Measurements from ENCODE around the gene LPA.
A peak's percentile ranks its signal among the peaks of the same experiment; 100 is the strongest.
"Not testable (repeated sequence)": the region's sequence is repeated elsewhere in the genome, so short reads cannot be mapped to it uniquely, and the experiment has no call there.

Gene LPA

GRCh38 chr6:160573943-160574342, 90.1 kb downstream of the LPA start:
- no peak overlapping the region for H3K4me3 ChIP-seq (replicated peaks; ENCODE audit: low read depth, low read length)
- DNase-seq (ENCODE audit: extremely low read depth, low read depth): no peak
- TF ChIP-seq CTCF (IDR thresholded peaks at IDR 0.05; ENCODE audit: low read depth, low read length, missing control alignments): no peak

GRCh38 chr6:160571201-160571600, 92.9 kb downstream of the LPA start:
- H3K4me3 ChIP-seq (replicated peaks; ENCODE audit: low read depth, low read length); DNase-seq (ENCODE audit: extremely low read depth, low read depth): not testable (repeated sequence)

DNA sequence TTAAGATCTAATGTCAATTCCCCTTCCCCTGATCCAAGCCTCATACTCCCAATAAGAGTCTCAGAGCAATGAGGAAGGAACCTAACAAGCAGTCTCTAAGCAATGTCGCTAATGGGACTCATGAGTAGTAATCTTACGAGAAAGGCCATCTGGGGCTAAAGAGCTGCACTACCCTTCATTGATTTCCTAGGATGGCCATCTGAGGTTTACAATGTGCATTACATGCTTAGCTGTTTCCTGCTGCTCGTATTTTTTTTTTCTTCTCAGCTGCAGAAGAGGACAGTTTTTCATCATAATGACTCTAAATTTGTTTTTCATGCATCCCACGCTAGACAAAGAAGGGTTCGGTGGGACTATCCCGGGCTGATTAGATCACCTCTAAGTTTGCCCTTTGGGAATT, 119.3 kb downstream of the LPA start:
- no peak for TF ChIP-seq CTCF (IDR thresholded peaks at IDR 0.05; ENCODE audit: low read depth, low read length, missing control alignments)
- DNase-seq (ENCODE audit: extremely low read depth, low read depth): no peak
- no peak overlapping the region for H3K4me3 ChIP-seq (replicated peaks; ENCODE audit: low read depth, low read length)

GRCh38 chr6:160535270-160535669, 128.8 kb downstream of the LPA start:
- no peak for TF ChIP-seq CTCF (IDR thresholded peaks at IDR 0.05; ENCODE audit: low read depth, low read length, missing control alignments)
- DNase-seq (ENCODE audit: extremely low read depth, low read depth): no peak
- no peak overlapping the region for H3K4me3 ChIP-seq (replicated peaks; ENCODE audit: low read depth, low read length)

GRCh38 chr6:160534050-160534696, 129.9 kb downstream of the LPA start:
- H3K4me3 ChIP-seq (replicated peaks; ENCODE audit: low read depth, low read length): no peak overlapping the region
- no peak for DNase-seq (ENCODE audit: extremely low read depth, low read depth)
- TF ChIP-seq CTCF (IDR thresholded peaks at IDR 0.05; ENCODE audit: low read depth, low read length, missing control alignments): peak; percentile 85

DNA sequence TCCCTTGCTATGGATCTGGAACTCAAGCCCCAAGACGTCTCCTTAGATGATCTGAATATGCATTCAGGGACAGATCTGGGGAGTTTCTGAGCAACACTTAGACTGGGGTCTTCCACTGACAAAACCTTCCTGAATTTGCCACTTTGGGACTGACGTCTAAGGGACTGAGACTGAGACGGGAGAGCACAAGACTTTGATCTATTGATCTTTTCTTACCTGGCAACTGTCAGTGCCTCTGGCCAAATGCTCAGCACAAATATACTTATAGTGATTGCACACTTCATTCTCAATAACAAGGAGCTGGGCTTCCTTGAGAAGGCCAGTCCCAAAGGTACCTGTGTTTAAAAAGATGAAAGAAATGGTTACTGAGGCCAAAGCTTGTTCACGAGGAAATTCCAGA, 131.8 kb downstream of the LPA start:
- H3K4me3 ChIP-seq (replicated peaks; ENCODE audit: low read depth, low read length): no peak overlapping the region
- TF ChIP-seq CTCF (IDR thresholded peaks at IDR 0.05; ENCODE audit: low read depth, low read length, missing control alignments): no peak
- DNase-seq (ENCODE audit: extremely low read depth, low read depth): no peak

GRCh38 chr6:160531826-160532225, 132.2 kb downstream of the LPA start:
- no peak for TF ChIP-seq CTCF (IDR thresholded peaks at IDR 0.05; ENCODE audit: low read depth, low read length, missing control alignments)
- H3K4me3 ChIP-seq (replicated peaks; ENCODE audit: low read depth, low read length): no peak overlapping the region
- DNase-seq (ENCODE audit: extremely low read depth, low read depth): no peak

GRCh38 chr6:160529524-160529923, 134.6 kb downstream of the LPA start:
- H3K4me3 ChIP-seq (replicated peaks; ENCODE audit: low read depth, low read length); DNase-seq (ENCODE audit: extremely low read depth, low read depth): not testable (repeated sequence)
